HepG2 (cell line): ENCODE data around the gene FAM124A. TPM values are rescaled to one million over a fixed set of nuclear protein-coding genes. Genes with fewer than 3 reads are reported as not detected.

Experiments
- ATAC-seq: fragments of 200-7000 bp; cut with Tn5 transposase; 3 replicates; pipeline ENCODE4 v1.9.1; 2020; ENCODE audit warnings: mild to moderate bottlenecking, moderate library complexity
- BruUV-seq: library from RNA; stranded (reverse); fragments of 400-500 nt; replicated peaks from 2 replicates; lab custom pipeline; 2021; lab: Mats Ljungman, UMichigan
- CTCF ChIA-PET: fragments of 300-600 bp; formaldehyde crosslinking; extraction: SDS; loops from one replicate; lab custom pipeline; 2021; ENCODE audit warnings: low total read pairs, inconsistent platforms, low intra/inter-chr PET ratio; lab: Yijun Ruan, JAX
- POLR2A ChIA-PET: fragments of 350-600 bp; sonication (Branson Sonifier 250); formaldehyde crosslinking; loops from one replicate; lab custom pipeline; 2020; ENCODE audit warnings: antibody characterized with exemption, inconsistent platforms; lab: Yijun Ruan, JAX
- DNase-seq: peaks from one replicate; pipeline ENCODE4 v3.0.0-alpha.2; 2015; ENCODE audit warnings: low spot score
- FAIRE-seq: peaks from 3 replicates; lab custom pipeline; 2011; peaks lifted over from hg19 to GRCh38; lab: Jason Lieb, UNC
- H2AFZ ChIP-seq: one replicate; pipeline ENCODE4 v1.6.1; 2011; ENCODE audit warnings: low read length, inconsistent platforms
- H3K27ac ChIP-seq: fragments of 300-600 bp; 3 replicates; pipeline ENCODE4 v1.8.0; 2011; ENCODE audit warnings: mixed run types, mild to moderate bottlenecking, mixed read lengths, low read length, inconsistent platforms; ENCODE audit not compliant: insufficient read depth; ENCODE audit errors: extremely low read length
- H3K27me3 ChIP-seq, 2 experiments: fragments of 200-600 bp in 1 of 2; 2 replicates in 1 of 2; 3 replicates in 1 of 2; pipeline versions ENCODE4 v1.6.0 to v1.8.0; 2011; ENCODE audit warnings: low read length in 2 of 2, mild to moderate bottlenecking in 2 of 2, moderate library complexity in 2 of 2, inconsistent platforms in 1 of 2; ENCODE audit not compliant: insufficient read depth in 2 of 2, control insufficient read depth in 1 of 2
- H3K36me3 ChIP-seq, 2 experiments: fragments of 200-600 bp in 1 of 2; replicated peaks in 1 of 2; 2 replicates in 1 of 2; 3 replicates in 1 of 2; pipeline versions ENCODE4 v1.5.1 to v1.8.0; 2011; ENCODE audit warnings: low read length in 2 of 2, inconsistent platforms in 1 of 2; ENCODE audit not compliant: insufficient read depth in 2 of 2, control insufficient read depth in 1 of 2
- H3K4me1 ChIP-seq: 2 replicates; pipeline ENCODE4 v1.5.1; 2012; ENCODE audit warnings: low read length, inconsistent platforms; ENCODE audit not compliant: insufficient read depth
- H3K4me2 ChIP-seq: 2 replicates; pipeline ENCODE4 v1.6.0; 2011; ENCODE audit warnings: low read depth, low read length, inconsistent platforms
- H3K4me3 ChIP-seq, 3 experiments: fragments of 200-600 bp in 1 of 3; sonication (generic), shearing (Covaris generic) in 1 of 3; replicated peaks in 1 of 3; 2 replicates each; pipeline ENCODE4 v1.5.1; 2011 to 2016; ENCODE audit warnings: low read length in 3 of 3, inconsistent platforms in 2 of 3, low read depth in 2 of 3, mild to moderate bottlenecking in 2 of 3, control low read depth in 1 of 3, mixed read lengths in 1 of 3; ENCODE audit not compliant: insufficient read depth in 1 of 3
- H3K79me2 ChIP-seq: one replicate; pipeline ENCODE4 v1.6.1; 2011; ENCODE audit warnings: low read length, inconsistent platforms; ENCODE audit not compliant: insufficient read depth
- H3K9ac ChIP-seq: 2 replicates; pipeline ENCODE4 v1.6.0; 2011; ENCODE audit warnings: mild to moderate bottlenecking, low read depth, low read length, inconsistent platforms; ENCODE audit not compliant: insufficient read depth
- H3K9me3 ChIP-seq: 2 replicates; pipeline ENCODE4 v1.5.1; 2012; ENCODE audit warnings: mild to moderate bottlenecking, low read length
- H4K20me1 ChIP-seq: 2 replicates; pipeline ENCODE4 v1.6.0; 2011; ENCODE audit warnings: inconsistent platforms, mild to moderate bottlenecking, low read length, moderate library complexity; ENCODE audit not compliant: insufficient read depth
- MAFG ChIP-seq: sonication (generic); formaldehyde crosslinking; IDR thresholded peaks from 2 replicates; pipeline ENCODE4 v1.5.1; 2020; ENCODE audit warnings: mild to moderate bottlenecking, missing genetic modification reagents
- NFIC ChIP-seq: IDR thresholded peaks from 2 replicates; pipeline ENCODE4 v1.6.1; 2012; ENCODE audit warnings: mild to moderate bottlenecking, low read length, inconsistent platforms
- PCBP2 ChIP-seq: fragments of 200-400 bp; formaldehyde crosslinking; optimal IDR thresholded peaks from 2 replicates; pipeline ENCODE3; 2018; ENCODE audit warnings: low read length, low read depth; ENCODE audit not compliant: poor library complexity, severe bottlenecking
- RXRA ChIP-seq: sonication (generic); formaldehyde crosslinking; IDR thresholded peaks from 2 replicates; pipeline ENCODE4 v1.5.1; 2020; ENCODE audit warnings: missing genetic modification reagents
- SP4 ChIP-seq: sonication (generic); formaldehyde crosslinking; IDR thresholded peaks from 2 replicates; pipeline ENCODE4 v1.8.1; 2023; ENCODE audit warnings: mild to moderate bottlenecking, missing genetic modification reagents
- WIZ ChIP-seq: sonication (generic); formaldehyde crosslinking; IDR thresholded peaks from 2 replicates; pipeline ENCODE4 v1.5.1; 2020; ENCODE audit warnings: mild to moderate bottlenecking, missing genetic modification reagents
- ZNF354B ChIP-seq: sonication (generic); formaldehyde crosslinking; IDR thresholded peaks from 2 replicates; pipeline ENCODE4 v1.8.0; 2022; ENCODE audit warnings: mild to moderate bottlenecking, missing genetic modification reagents
- ZNF510 ChIP-seq: sonication (generic); formaldehyde crosslinking; IDR thresholded peaks from 2 replicates; pipeline ENCODE4 v1.4.0; 2020; ENCODE audit warnings: low read depth, mild to moderate bottlenecking, missing genetic modification reagents
- ZNF572 ChIP-seq: sonication (generic); formaldehyde crosslinking; IDR thresholded peaks from 2 replicates; pipeline ENCODE4 v1.5.1; 2020; ENCODE audit warnings: mild to moderate bottlenecking, missing genetic modification reagents
- ZNF589 ChIP-seq: sonication (generic); formaldehyde crosslinking; conservative IDR thresholded peaks from 2 replicates; pipeline ENCODE4 v1.8.0; 2022; ENCODE audit warnings: mild to moderate bottlenecking, moderate library complexity, missing genetic modification reagents
- WGBS: methylation state at CpG from one replicate; pipeline ENCODE4 v1.1.6; 2017; ENCODE audit warnings: low lambda C conversion rate; 5-methylcytosine and 5-hydroxymethylcytosine counted together
- in situ Hi-C: cut with HindIII; loops from 2 replicates; pipeline ENCODE4 v1.10.0; 2017; ENCODE audit warnings: low pct_unique_long_range_greater_than_20kb; ENCODE audit not compliant: extremely low pct_ligation_motif_present
- intact Hi-C: fragments of 100-400 bp; cut with micrococcal nuclease; formaldehyde crosslinking; loops from one replicate; pipeline ENCODE4 v1.10.0; 2022; ENCODE audit not compliant: unreplicated experiment
- polyA plus RNA-seq, 8 experiments: library from polyadenylated mRNA; depleted of rRNA in 3 of 8; stranded (reverse) in 7 of 8; unstranded in 1 of 8; fragments of >200 nt; fragmentation: Illumina TruSeq in 4 of 8; extraction: Trizol in 4 of 8; gene quantifications; 2 replicates each; pipeline versions ENCODE4 v1.2.1 to v1.2.3, GENCODE V29; 2011 to 2016; ENCODE audit warnings: low read depth in 4 of 8, missing spikeins in 1 of 8, mixed read lengths in 1 of 8; ENCODE audit not compliant: insufficient read depth in 1 of 8
- total RNA-seq, 5 experiments: library from RNA; depleted of rRNA; stranded (reverse); fragments of >200 nt; fragmentation: Illumina TruSeq; extraction: Trizol; gene quantifications; 2 replicates each; pipeline ENCODE4 v1.2.3, GENCODE V29; 2016; ENCODE audit warnings: low read depth in 1 of 5
- TF ChIP-seq, protein P1 (sequence below): sonication (generic); formaldehyde crosslinking; IDR thresholded peaks from one replicate; pipeline ENCODE4 v1.5.1; 2020; ENCODE audit warnings: mild to moderate bottlenecking, missing genetic modification reagents; ENCODE audit errors: not compliant biosample characterization
- TF ChIP-seq, protein P2 (sequence below): fragments of 450-650 bp; IDR thresholded peaks from 2 replicates; pipeline ENCODE4 v1.6.1; 2017; ENCODE audit warnings: mild to moderate bottlenecking
- TF ChIP-seq, protein P3 (sequence below): sonication (generic); formaldehyde crosslinking; IDR thresholded peaks from 2 replicates; pipeline ENCODE4 v1.4.0; 2020; ENCODE audit warnings: mild to moderate bottlenecking, low read depth, missing genetic modification reagents

FAM124A gene
- total and polyA plus RNA-seq, 2 of the 13 experiments (the other 11 are each of a cell fraction or from before 2014, with no cell fraction given): not detected

DNA sequence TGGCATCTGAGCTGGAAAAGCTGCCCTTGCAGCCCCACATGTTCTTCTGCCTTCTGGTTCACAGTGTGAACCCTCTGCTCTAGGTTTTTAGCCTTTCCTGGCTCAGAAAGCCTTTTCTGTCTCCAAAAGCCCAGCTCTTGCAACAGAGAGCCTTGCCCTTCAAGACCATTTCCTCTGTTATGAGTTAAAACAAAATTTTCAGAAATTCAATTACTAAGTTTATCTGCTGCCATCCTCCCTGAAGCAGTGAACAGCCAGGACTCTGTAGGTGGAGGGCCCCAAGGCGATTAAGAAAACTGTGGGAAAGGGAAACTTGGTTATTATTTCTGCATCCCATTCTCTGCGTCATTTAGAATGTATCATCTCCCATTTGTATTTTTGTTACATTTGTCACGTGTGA, 18.8 kb downstream of the FAM124A start:
- H2AFZ ChIP-seq: no peak overlapping the region
- H3K79me2 ChIP-seq: no peaks in the 10 kb centered on the region
- H3K27me3 ChIP-seq: peaks cover 0 to 25% of the 10 kb centered on the region in 2 experiments; a peak in 2 of 5 replicates
- ATAC-seq: no peak
- no peaks in the 10 kb centered on the region for H3K9me3 ChIP-seq
- WGBS: 17% methylated on average over 3 of the region's 3 CpGs
- intact Hi-C loops: no loop called here
- in situ Hi-C loops: no loop called here
- H3K36me3 ChIP-seq: no peaks in the 10 kb centered on the region
- no peaks in the 10 kb centered on the region for H4K20me1 ChIP-seq
- no peak overlapping the region for H3K9ac ChIP-seq
- BruUV-seq: no TSS peak
- no peak for FAIRE-seq
- ChIA-PET CTCF (no interaction called here), POLR2A (no interaction called here)
- no peak overlapping the region for H3K4me3 ChIP-seq
- H3K4me1 ChIP-seq: no peaks in the 10 kb centered on the region
- no peak overlapping the region for H3K27ac ChIP-seq
- no peak overlapping the region for H3K4me2 ChIP-seq
- no peak for DNase-seq
- TF ChIP-seq, protein P1, sequence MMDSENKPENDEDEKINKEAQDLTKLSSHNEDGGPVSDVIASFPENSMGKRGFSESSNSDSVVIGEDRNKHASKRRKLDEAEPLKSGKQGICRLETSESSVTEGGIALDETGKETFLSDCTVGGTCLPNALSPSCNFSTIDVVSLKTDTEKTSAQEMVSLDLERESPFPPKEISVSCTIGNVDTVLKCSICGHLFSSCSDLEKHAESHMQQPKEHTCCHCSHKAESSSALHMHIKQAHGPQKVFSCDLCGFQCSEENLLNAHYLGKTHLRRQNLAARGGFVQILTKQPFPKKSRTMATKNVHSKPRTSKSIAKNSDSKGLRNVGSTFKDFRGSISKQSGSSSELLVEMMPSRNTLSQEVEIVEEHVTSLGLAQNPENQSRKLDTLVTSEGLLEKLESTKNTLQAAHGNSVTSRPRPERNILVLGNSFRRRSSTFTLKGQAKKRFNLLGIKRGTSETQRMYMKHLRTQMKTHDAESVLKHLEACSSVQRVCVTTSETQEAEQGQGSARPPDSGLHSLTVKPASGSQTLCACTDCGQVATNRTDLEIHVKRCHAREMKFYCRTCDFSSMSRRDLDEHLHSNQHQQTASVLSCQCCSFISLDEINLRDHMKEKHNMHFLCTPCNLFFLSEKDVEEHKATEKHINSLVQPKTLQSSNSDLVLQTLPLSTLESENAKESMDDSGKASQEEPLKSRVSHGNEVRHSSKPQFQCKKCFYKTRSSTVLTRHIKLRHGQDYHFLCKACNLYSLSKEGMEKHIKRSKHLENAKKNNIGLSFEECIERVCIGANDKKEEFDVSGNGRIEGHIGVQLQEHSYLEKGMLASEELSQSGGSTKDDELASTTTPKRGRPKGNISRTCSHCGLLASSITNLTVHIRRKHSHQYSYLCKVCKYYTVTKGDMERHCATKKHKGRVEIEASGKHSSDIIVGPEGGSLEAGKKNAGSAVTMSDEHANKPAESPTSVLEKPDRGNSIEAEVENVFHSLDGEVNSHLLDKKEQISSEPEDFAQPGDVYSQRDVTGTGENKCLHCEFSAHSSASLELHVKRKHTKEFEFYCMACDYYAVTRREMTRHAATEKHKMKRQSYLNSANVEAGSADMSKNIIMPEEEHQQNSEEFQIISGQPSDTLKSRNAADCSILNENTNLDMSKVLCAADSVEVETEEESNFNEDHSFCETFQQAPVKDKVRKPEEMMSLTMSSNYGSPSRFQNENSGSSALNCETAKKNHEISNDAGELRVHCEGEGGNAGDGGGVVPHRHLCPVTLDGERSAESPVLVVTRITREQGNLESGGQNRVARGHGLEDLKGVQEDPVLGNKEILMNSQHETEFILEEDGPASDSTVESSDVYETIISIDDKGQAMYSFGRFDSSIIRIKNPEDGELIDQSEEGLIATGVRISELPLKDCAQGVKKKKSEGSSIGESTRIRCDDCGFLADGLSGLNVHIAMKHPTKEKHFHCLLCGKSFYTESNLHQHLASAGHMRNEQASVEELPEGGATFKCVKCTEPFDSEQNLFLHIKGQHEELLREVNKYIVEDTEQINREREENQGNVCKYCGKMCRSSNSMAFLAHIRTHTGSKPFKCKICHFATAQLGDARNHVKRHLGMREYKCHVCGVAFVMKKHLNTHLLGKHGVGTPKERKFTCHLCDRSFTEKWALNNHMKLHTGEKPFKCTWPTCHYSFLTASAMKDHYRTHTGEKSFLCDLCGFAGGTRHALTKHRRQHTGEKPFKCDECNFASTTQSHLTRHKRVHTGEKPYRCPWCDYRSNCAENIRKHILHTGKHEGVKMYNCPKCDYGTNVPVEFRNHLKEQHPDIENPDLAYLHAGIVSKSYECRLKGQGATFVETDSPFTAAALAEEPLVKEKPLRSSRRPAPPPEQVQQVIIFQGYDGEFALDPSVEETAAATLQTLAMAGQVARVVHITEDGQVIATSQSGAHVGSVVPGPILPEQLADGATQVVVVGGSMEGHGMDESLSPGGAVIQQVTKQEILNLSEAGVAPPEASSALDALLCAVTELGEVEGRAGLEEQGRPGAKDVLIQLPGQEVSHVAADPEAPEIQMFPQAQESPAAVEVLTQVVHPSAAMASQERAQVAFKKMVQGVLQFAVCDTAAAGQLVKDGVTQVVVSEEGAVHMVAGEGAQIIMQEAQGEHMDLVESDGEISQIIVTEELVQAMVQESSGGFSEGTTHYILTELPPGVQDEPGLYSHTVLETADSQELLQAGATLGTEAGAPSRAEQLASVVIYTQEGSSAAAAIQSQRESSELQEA: no peak
- TF ChIP-seq, protein P2, sequence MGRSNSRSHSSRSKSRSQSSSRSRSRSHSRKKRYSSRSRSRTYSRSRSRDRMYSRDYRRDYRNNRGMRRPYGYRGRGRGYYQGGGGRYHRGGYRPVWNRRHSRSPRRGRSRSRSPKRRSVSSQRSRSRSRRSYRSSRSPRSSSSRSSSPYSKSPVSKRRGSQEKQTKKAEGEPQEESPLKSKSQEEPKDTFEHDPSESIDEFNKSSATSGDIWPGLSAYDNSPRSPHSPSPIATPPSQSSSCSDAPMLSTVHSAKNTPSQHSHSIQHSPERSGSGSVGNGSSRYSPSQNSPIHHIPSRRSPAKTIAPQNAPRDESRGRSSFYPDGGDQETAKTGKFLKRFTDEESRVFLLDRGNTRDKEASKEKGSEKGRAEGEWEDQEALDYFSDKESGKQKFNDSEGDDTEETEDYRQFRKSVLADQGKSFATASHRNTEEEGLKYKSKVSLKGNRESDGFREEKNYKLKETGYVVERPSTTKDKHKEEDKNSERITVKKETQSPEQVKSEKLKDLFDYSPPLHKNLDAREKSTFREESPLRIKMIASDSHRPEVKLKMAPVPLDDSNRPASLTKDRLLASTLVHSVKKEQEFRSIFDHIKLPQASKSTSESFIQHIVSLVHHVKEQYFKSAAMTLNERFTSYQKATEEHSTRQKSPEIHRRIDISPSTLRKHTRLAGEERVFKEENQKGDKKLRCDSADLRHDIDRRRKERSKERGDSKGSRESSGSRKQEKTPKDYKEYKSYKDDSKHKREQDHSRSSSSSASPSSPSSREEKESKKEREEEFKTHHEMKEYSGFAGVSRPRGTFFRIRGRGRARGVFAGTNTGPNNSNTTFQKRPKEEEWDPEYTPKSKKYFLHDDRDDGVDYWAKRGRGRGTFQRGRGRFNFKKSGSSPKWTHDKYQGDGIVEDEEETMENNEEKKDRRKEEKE: no peak
- no peak for TF ChIP-seq PCBP2
- no peak for TF ChIP-seq SP4
- no peak for TF ChIP-seq ZNF589 (CRISPR knock-in tag)
- TF ChIP-seq ZNF572 (CRISPR knock-in tag): no peak
- no peak for TF ChIP-seq RXRA (CRISPR knock-in tag)
- TF ChIP-seq, protein P3, sequence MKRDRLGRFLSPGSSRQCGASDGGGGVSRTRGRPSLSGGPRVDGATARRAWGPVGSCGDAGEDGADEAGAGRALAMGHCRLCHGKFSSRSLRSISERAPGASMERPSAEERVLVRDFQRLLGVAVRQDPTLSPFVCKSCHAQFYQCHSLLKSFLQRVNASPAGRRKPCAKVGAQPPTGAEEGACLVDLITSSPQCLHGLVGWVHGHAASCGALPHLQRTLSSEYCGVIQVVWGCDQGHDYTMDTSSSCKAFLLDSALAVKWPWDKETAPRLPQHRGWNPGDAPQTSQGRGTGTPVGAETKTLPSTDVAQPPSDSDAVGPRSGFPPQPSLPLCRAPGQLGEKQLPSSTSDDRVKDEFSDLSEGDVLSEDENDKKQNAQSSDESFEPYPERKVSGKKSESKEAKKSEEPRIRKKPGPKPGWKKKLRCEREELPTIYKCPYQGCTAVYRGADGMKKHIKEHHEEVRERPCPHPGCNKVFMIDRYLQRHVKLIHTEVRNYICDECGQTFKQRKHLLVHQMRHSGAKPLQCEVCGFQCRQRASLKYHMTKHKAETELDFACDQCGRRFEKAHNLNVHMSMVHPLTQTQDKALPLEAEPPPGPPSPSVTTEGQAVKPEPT (CRISPR knock-in tag): no peak
- TF ChIP-seq MAFG (CRISPR knock-in tag): no peak
- no peak for TF ChIP-seq ZNF510
- TF ChIP-seq NFIC: no peak
- TF ChIP-seq ZNF354B (CRISPR knock-in tag): no peak
- no peak for TF ChIP-seq WIZ (CRISPR knock-in tag)
